ENCODE data around the gene TOP2B. TPM values are rescaled to one million over a fixed set of nuclear protein-coding genes. Genes with fewer than 3 reads are reported as not detected.

TOP2B gene
- polyA plus RNA-seq, 1 donor, result 120 TPM

Other genes with a start within 250 kb of the TOP2B start
- 9.1 TPM for gene RARB, start 236.6 kb downstream of the TOP2B start, polyA plus RNA-seq
- 31.1 TPM for gene NGLY1, start 118.5 kb upstream of the TOP2B start, polyA plus RNA-seq
- gene OXSM, start 125.2 kb upstream of the TOP2B start, polyA plus RNA-seq, result 17.1 TPM

Data from large intestine (tissue), 1 donor.